Esophagus (tissue), 2 donors: ENCODE data around the gene USP28. TPM values are rescaled to one million over a fixed set of nuclear protein-coding genes. Genes with fewer than 3 reads are reported as not detected.
"Not testable (repeated sequence)": the region's sequence is repeated elsewhere in the genome, so short reads cannot be mapped to it uniquely, and the experiment has no call there.

Experiments
- H3K27ac ChIP-seq, 2 donors: one replicate each; pipeline ENCODE4 v1.5.1; 2013; ENCODE audit warnings: low read depth in 2 of 2, mild to moderate bottlenecking in 2 of 2, inconsistent platforms in 1 of 2, low read length in 1 of 2, moderate library complexity in 1 of 2
- H3K27me3 ChIP-seq, 2 donors: one replicate each; pipeline ENCODE4 v1.6.1; 2013; ENCODE audit warnings: low read length in 2 of 2, control low read depth in 1 of 2, mild to moderate bottlenecking in 1 of 2; ENCODE audit not compliant: insufficient read depth in 2 of 2, control insufficient read depth in 1 of 2
- H3K36me3 ChIP-seq, 2 donors: one replicate each; pipeline ENCODE4 v1.6.1; 2013; ENCODE audit warnings: low read length in 1 of 2; ENCODE audit not compliant: control insufficient read depth in 2 of 2, insufficient read depth in 2 of 2
- H3K4me1 ChIP-seq, 2 donors: one replicate each; pipeline ENCODE4 v1.6.1; 2013; ENCODE audit warnings: low read length in 1 of 2; ENCODE audit not compliant: control insufficient read depth in 2 of 2, insufficient read depth in 2 of 2
- H3K4me3 ChIP-seq, 2 donors: one replicate each; pipeline ENCODE4 v1.5.1; 2013; ENCODE audit warnings: low read length in 2 of 2, mild to moderate bottlenecking in 2 of 2, low read depth in 1 of 2, moderate library complexity in 1 of 2
- H3K9me3 ChIP-seq, 2 donors: one replicate each; pipeline ENCODE4 v1.6.1; 2013; ENCODE audit warnings: mild to moderate bottlenecking in 2 of 2, low read depth in 1 of 2, low read length in 1 of 2, moderate library complexity in 1 of 2; ENCODE audit not compliant: control insufficient read depth in 2 of 2, insufficient read depth in 1 of 2
- WGBS, 2 donors: extraction: QIAGEN DNeasy Blood & Tissue Kit; methylation state at CpG; one replicate each; pipeline ENCODE4 v1.1.7; 2013; 5-methylcytosine and 5-hydroxymethylcytosine counted together
- polyA plus RNA-seq, 2 donors: library from polyadenylated mRNA; stranded (reverse); fragments of 200-250 nt; gene quantifications; one replicate each; pipeline ENCODE4 v1.2.3, GENCODE V29; 2013
- donor health status: healthy with polysubstance abuse.
- donor health status: Bipolar disorder and iron deficiency.

USP28 gene
- polyA plus RNA-seq, 2 donors: 3.5 to 5.8 TPM

- H3K27ac ChIP-seq, H3K4me1 ChIP-seq, H3K36me3 ChIP-seq, H3K4me3 ChIP-seq, H3K27me3 ChIP-seq, H3K9me3 ChIP-seq: not testable (repeated sequence)
- WGBS, 2 donors: 90% methylated on average over 22 of the region's 22 CpGs
These were observed 86.4 kb downstream of the USP28 start for GRCh38 chr11:113789016-113789415.

GRCh38 chr11:113782134-113782533 is 93.2 kb downstream of the USP28 start:
- Histone ChIP-seq H3K4me3 (no peak overlapping the region), H3K27me3 (no peaks in the 10 kb centered on the region), H3K4me1 (no peaks in the 10 kb centered on the region), H3K36me3 (no peaks in the 10 kb centered on the region), H3K27ac (no peak overlapping the region), H3K9me3 (no peaks in the 10 kb centered on the region)
- 55 to 56% methylated on average over 1 of the region's 1 CpG for WGBS, 2 donors

- Histone ChIP-seq H3K4me3 (no peak overlapping the region), H3K4me1 (no peaks in the 10 kb centered on the region), H3K36me3 (no peaks in the 10 kb centered on the region), H3K27ac (no peak overlapping the region), H3K27me3 (no peaks in the 10 kb centered on the region), H3K9me3 (no peaks in the 10 kb centered on the region)
- WGBS, 2 donors: 63 to 68% methylated on average over 5 of the region's 5 CpGs
These were observed 93.7 kb downstream of the USP28 start for GRCh38 chr11:113781682-113782081.

GRCh38 chr11:113779496-113779895 is 95.9 kb downstream of the USP28 start, which contains the start of gene CLDN25:
Gene CLDN25 (plus strand): TSS chr11:113779796. CDS start chr11:113779796, 0 bp downstream.
- Histone ChIP-seq H3K9me3 (no peaks in the 10 kb centered on the region), H3K27ac (no peak within 1 kb of the TSS), H3K27me3 (no peaks in the 10 kb centered on the region), H3K36me3 (no peaks in the 10 kb centered on the region), H3K4me1 (no peaks in the 10 kb centered on the region), H3K4me3 (no peak within 1 kb of the TSS)
- WGBS, 2 donors: 80 to 82% methylated on average over 4 of the region's 4 CpGs

- Histone ChIP-seq H3K4me3 (no peak overlapping the region), H3K27me3 (no peaks in the 10 kb centered on the region), H3K27ac (peak overlapping the region; percentile 60 to 86), H3K9me3 (no peaks in the 10 kb centered on the region), H3K36me3 (no peaks in the 10 kb centered on the region), H3K4me1 (no peaks in the 10 kb centered on the region)
- 31 to 38% methylated on average over 11 of the region's 11 CpGs for WGBS, 2 donors
These were observed 97.1 kb downstream of the USP28 start for GRCh38 chr11:113778111-113778910.

- Histone ChIP-seq H3K4me3 (peak overlapping the region in 1 of 2 donors; percentile 95), H3K9me3 (no peaks in the 10 kb centered on the region), H3K36me3 (no peaks in the 10 kb centered on the region), H3K27me3 (no peaks in the 10 kb centered on the region), H3K4me1 (no peaks in the 10 kb centered on the region), H3K27ac (no peak overlapping the region)
- WGBS, 2 donors: 0% methylated on average over 1 of the region's 1 CpG
These were observed 101.2 kb downstream of the USP28 start for GRCh38 chr11:113774174-113774503.

- H3K4me1 ChIP-seq: no peaks in the 10 kb centered on the region
- H3K9me3 ChIP-seq: no peaks in the 10 kb centered on the region
- peak within 1 kb of the TSS; percentile 82 to 95 for H3K4me3 ChIP-seq
- peak within 1 kb of the TSS; percentile 77 to 92 for H3K27ac ChIP-seq
- H3K27me3 ChIP-seq: no peaks in the 10 kb centered on the region
- 0 to 1% methylated on average over 46 of the region's 46 CpGs for whole genome bisulfite sequencing, 2 donors
- no peaks in the 10 kb centered on the region for H3K36me3 ChIP-seq
These were observed 101.8 kb downstream of the USP28 start, which contains the start of gene ZW10 for GRCh38 chr11:113773416-113774173. Gene ZW10 (minus strand): TSS chr11:113773692. CDS start chr11:113773666, 26 bp downstream.

GRCh38 chr11:113773092-113773415 is 102.3 kb downstream of the USP28 start:
- Histone ChIP-seq H3K27me3 (no peaks in the 10 kb centered on the region), H3K4me1 (no peaks in the 10 kb centered on the region), H3K9me3 (no peaks in the 10 kb centered on the region), H3K27ac (peak overlapping the region; percentile 77 to 92), H3K36me3 (no peaks in the 10 kb centered on the region), H3K4me3 (peak overlapping the region; percentile 82 to 95)
- 1% methylated on average over 10 of the region's 10 CpGs for WGBS, 2 donors

GRCh38 chr11:113771964-113772363 is 103.4 kb downstream of the USP28 start:
- Histone ChIP-seq H3K9me3 (no peaks in the 10 kb centered on the region), H3K36me3 (peaks cover 0 to 2% of the 10 kb centered on the region in 2 donors), H3K27me3 (no peaks in the 10 kb centered on the region), H3K27ac (no peak overlapping the region), H3K4me1 (no peaks in the 10 kb centered on the region), H3K4me3 (no peak overlapping the region)
- 77 to 84% methylated on average over 3 of the region's 3 CpGs for WGBS, 2 donors
